Measurements from ENCODE around the gene KCNIP4.

- no peak for TF ChIP-seq YY1 (IDR thresholded peaks at IDR 0.05; ENCODE audit: insufficient read depth, insufficient read length)
- TF ChIP-seq ZNF274 (IDR thresholded peaks at IDR 0.05; ENCODE audit: low read depth, low read length): no peak
- TF ChIP-seq SUZ12 (IDR thresholded peaks at IDR 0.05; ENCODE audit: extremely low read depth, insufficient read depth, insufficient read length): no peak
These were observed 43.8 kb upstream of the KCNIP4 start for GRCh38 chr4:21992330-21992729.
